ENCODE data around the gene ENOX1.

The ENOX1 gene

GRCh38 chr13:43785261-43785649 lies 1.5 kb downstream of the ENOX1 start:
- no peak for DNase-seq

DNA sequence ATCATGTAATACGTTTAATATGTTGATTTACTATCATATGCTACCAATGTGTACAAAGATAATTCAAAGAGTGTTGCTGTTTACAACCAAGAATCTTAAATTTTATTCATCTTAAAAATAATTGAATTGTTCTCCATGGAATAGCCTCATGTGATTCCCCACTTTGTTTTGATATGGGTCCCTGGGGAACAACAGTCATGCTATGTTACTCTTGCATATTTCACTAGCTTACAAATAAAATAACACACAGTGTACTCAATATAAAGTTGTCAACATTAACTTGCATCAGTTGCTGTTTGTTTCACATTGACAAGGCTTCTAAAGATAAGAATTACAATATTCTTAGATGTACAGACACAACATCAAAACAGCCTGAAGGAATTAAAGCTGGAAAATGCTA lies 2.3 kb downstream of the ENOX1 start:
- no peak for DNase-seq

DNA sequence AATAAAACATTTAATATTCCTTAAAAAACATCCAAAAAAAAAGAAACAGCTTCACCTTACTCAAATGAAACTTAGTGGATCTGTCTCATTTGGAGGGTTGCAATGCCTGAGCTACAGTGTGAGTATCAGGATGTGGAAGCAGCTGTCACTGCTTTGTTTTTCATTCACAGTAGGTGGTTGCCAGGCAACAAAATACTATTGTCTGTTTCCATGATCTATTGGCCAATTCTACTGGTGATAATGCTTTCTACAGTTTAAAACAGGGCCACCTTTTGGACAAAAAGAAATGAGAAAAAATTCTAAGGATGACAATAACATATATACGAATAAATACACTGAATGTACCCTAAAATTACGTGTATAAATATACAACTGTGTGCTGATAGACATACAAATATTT lies 3.0 kb downstream of the ENOX1 start:
- no peak for DNase-seq

DNA sequence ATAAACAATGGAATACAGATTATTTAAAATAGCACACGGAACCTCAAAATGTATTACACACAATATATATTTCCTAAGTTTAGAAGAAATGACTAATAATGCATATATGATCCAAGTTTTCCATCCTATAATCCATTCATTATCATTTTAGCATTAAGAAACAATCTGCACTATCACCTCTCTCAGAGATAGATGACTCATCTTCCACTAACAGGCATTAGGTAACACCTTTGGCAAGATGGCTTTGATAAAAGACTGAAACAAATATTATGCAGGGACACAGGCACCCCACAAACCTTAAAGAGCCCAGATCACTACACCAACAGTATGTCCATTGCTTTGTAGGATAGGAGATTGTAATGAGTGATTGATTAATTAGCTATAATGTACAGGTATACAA lies 4.1 kb downstream of the ENOX1 start:
- DNase-seq, result no peak

- DNase-seq, result no peak
Observed at GRCh38 chr13:43780666-43781065, 6.1 kb downstream of the ENOX1 start.

- DNase-seq, result no peak
Observed at GRCh38 chr13:43776501-43777079, 10.2 kb downstream of the ENOX1 start.

- no peak for DNase-seq
Observed at GRCh38 chr13:43776006-43776405, 10.8 kb downstream of the ENOX1 start.

GRCh38 chr13:43773602-43774001 lies 13.2 kb downstream of the ENOX1 start:
- no peak for DNase-seq

GRCh38 chr13:43770871-43771270 lies 15.9 kb downstream of the ENOX1 start:
- DNase-seq, result no peak

DNA sequence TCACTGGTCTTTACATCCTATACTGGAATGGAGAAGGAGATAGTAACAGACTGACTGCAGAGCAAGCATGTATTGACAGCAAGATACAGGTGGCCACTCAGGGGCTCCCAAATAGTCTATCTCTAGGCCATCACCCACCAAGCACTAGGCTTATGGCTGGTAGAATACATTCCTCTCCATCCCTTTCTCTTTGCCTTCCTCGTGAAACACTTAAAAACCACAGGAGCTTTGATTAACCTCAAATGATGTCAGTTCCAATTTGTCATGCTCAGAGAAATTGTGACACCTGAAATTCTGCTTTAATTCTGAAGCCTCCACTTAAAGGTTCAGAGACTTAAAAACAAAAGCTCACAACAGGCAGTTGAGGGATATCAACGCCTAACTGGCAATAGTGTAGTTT lies 17.2 kb downstream of the ENOX1 start:
- DNase-seq, result no peak

GRCh38 chr13:43767341-43767931 lies 19.3 kb downstream of the ENOX1 start:
- DNase-seq, result no peak

GRCh38 chr13:43766725-43767124 lies 20.0 kb downstream of the ENOX1 start:
- no peak for DNase-seq

DNA sequence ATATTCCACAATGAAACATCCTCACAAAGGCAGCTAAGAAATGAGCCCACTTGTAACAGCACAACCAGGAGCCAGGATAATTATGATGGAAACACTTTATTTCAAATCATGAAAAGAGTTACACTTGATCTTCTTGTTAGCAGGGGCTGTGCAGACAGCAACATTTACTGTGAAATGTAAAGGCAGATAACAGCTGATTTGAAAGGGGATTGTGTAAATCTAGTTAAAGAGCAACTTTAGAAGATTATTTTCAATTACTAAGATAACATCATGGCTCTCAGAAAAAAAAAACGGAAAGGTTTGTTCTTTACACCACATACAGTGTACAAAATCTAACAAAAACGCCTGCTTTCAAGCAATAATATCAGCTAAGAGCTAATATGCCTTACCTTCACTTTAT lies 22.4 kb downstream of the ENOX1 start:
- DNase-seq, result no peak

DNA sequence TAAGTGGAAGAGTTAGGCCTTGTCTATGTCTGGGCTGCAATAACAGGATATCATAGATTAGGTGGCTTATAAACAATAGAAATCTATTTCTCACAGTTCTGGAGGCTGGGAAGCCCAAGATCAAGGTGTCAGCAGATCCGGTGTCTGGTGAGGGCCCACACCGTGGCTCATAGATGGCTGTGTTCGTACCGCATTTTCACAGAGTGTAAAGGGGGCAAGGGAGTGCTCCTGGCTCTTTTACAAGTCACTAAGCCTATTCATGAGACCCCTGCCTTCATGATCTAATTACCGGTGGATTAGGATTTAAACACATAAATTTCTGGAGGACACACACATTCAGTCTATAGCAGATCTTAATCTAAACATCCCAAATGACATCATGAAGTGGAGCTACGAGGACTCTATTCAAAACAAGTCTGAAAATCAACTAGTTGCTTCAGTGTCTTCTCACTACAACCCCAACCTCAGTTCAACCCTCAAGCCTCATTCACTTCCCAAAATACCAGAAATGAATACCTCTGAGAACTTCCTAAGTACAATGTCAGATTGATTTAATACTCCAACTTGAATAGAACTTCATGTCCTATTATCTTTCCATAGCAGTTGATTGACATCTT lies 23.5 kb downstream of the ENOX1 start:
- DNase-seq, result no peak

GRCh38 chr13:43761616-43762315 lies 25.0 kb downstream of the ENOX1 start:
- DNase-seq, result no peak

GRCh38 chr13:43760257-43760656 lies 26.5 kb downstream of the ENOX1 start:
- DNase-seq, result no peak

DNA sequence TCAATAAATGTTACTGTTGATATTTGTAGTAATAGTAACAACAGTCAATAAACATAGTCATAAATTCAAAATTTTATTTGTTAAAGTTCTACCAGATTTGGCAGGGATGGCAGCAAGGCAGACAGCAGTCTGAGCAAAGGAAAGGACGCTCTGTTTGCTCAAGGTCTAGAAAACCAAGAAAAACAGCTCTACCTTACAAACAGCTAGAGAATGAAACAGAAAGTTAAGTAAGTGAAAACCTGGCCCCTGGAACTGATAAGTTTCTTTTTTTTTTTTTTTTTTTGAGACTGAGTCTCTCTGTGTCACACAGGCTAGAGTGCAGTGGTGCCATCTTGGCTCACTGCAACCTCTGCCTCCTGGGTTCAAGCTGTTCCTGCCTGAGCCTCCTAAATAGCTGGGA lies 27.9 kb downstream of the ENOX1 start:
- DNase-seq, result no peak

GRCh38 chr13:43757266-43757665 lies 29.5 kb downstream of the ENOX1 start:
- no peak for DNase-seq

DNA sequence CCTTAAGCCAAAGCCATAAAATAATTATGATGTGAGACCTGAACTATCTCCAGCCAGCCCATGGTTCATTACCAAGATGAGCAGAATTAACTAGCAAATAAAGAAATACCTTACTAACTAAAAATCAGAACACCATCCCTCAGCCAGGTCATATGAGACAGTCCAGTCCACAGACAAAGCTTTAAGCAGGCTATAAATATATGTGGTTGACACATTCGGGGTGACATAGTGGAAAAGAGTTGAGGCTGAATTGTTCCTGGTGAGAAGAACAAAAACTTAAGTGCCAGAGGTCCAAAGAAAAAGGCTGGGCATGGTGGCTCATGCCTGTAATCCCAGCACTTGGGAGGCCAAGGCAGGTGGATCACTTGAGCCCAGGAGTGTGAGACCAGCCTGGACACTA lies 30.9 kb downstream of the ENOX1 start:
- DNase-seq, result no peak

GRCh38 chr13:43751624-43752023 lies 35.1 kb downstream of the ENOX1 start:
- DNase-seq, result no peak

GRCh38 chr13:43749503-43749902 lies 37.3 kb downstream of the ENOX1 start:
- DNase-seq, result no peak

DNA sequence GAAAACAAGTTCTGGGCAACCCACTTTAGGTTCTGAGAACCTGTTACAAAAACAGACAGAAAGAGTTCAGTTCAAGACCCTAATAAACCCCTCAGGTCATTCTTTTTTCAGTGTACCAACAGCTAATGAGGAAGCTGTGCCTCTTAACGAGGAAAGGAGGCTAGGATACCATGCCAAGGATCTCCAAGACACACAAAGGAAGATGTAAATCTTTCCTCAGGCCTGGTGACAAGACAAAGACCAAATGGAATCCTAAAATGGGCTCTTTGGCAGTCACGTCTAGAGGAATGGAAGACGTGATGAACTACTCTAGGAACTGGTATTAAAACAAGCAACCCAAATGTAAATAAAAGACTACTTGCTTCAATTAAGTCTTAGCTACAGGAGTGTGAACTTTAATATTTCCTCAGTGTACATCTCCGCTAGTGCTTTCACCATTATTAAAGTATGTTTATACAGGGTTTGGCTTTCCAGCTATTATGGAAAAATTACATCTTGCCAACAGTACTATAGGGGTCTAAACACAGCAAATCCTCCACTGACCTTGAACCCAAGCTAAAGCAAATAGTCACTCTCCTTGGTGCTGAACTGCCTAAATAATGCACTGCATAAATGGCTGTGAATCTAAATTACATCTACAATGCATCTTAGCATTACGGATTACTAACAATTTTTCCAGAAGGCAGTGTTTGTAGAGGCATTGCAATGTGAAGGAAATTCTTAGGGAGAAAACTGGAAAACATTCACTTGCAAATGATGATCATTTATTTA lies 42.3 kb downstream of the ENOX1 start:
- DNase-seq, result no peak

GRCh38 chr13:43742911-43743310 lies 43.9 kb downstream of the ENOX1 start:
- DNase-seq, result no peak
